ENCODE data around the gene HAUS2. TPM values are rescaled to one million over a fixed set of nuclear protein-coding genes. Genes with fewer than 3 reads are reported as not detected.

Gene HAUS2
- polyA plus RNA-seq, 1 donor from 2014 or later: 76.0 TPM

DNA sequence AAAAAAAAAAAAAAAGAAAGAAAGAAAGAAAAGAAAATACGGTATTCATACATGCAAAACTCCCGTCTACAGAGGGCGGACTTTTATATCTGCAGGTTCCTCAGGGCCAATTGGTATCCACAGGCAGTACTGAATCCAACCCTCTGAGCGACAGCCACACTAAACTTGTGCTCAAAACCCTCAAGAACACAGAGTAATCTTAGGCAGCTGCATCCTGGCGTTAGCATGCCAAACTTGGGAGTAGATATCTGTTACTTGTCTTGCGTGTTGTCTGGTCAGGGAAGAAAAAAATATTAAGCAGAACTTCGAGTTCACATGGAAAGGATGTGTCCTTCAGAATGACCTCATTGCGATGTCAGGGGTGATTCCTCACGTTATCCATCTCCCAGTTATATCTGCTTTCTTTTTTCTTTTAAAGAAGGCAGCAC, 40.4 kb upstream of the HAUS2 start:
- Histone ChIP-seq H3K36me3 (ENCODE audit: insufficient read depth, low read length) (no peaks in the 10 kb centered on the region), H3K27ac (ENCODE audit: low read length) (no peak overlapping the region), H3K4me3 (ENCODE audit: low read length) (no peak overlapping the region), H3K9me2 (ENCODE audit: insufficient read depth, low read length) (no peaks in the 10 kb centered on the region), H2AFZ (ENCODE audit: low read depth, low read length) (no peak overlapping the region), H3K4me2 (ENCODE audit: low read length) (no peak overlapping the region), H4K20me1 (ENCODE audit: insufficient read depth) (no peaks in the 10 kb centered on the region), H3K9me3 (ENCODE audit: low read length) (no peaks in the 10 kb centered on the region), H3F3A (ENCODE audit: insufficient read depth, low read length, poor library complexity, severe bottlenecking) (no peaks in the 10 kb centered on the region), H3K79me2 (replicated peaks; ENCODE audit: insufficient read depth, low read length) (no peaks in the 10 kb centered on the region), H3K27me3 (ENCODE audit: insufficient read depth, low read depth, low read length) (no peaks in the 10 kb centered on the region), H3K9ac (ENCODE audit: low read length) (no peak overlapping the region)
- TF ChIP-seq TAF1 (IDR thresholded peaks at IDR 0.05; ENCODE audit: low read depth) (no peak), SMC3 (conservative IDR thresholded peaks at IDR 0.05; ENCODE audit: poor library complexity) (no peak), POLR2AphosphoS5 (IDR thresholded peaks at IDR 0.05) (no peak), RAD21 (conservative IDR thresholded peaks at IDR 0.05) (no peak), EP300 (conservative IDR thresholded peaks at IDR 0.05; ENCODE audit: poor library complexity, severe bottlenecking) (no peak)
- TF ChIP-seq, protein P1, sequence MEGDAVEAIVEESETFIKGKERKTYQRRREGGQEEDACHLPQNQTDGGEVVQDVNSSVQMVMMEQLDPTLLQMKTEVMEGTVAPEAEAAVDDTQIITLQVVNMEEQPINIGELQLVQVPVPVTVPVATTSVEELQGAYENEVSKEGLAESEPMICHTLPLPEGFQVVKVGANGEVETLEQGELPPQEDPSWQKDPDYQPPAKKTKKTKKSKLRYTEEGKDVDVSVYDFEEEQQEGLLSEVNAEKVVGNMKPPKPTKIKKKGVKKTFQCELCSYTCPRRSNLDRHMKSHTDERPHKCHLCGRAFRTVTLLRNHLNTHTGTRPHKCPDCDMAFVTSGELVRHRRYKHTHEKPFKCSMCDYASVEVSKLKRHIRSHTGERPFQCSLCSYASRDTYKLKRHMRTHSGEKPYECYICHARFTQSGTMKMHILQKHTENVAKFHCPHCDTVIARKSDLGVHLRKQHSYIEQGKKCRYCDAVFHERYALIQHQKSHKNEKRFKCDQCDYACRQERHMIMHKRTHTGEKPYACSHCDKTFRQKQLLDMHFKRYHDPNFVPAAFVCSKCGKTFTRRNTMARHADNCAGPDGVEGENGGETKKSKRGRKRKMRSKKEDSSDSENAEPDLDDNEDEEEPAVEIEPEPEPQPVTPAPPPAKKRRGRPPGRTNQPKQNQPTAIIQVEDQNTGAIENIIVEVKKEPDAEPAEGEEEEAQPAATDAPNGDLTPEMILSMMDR (IDR thresholded peaks at IDR 0.05; ENCODE audit: poor library complexity, severe bottlenecking): no peak
- TF ChIP-seq, protein P2, sequence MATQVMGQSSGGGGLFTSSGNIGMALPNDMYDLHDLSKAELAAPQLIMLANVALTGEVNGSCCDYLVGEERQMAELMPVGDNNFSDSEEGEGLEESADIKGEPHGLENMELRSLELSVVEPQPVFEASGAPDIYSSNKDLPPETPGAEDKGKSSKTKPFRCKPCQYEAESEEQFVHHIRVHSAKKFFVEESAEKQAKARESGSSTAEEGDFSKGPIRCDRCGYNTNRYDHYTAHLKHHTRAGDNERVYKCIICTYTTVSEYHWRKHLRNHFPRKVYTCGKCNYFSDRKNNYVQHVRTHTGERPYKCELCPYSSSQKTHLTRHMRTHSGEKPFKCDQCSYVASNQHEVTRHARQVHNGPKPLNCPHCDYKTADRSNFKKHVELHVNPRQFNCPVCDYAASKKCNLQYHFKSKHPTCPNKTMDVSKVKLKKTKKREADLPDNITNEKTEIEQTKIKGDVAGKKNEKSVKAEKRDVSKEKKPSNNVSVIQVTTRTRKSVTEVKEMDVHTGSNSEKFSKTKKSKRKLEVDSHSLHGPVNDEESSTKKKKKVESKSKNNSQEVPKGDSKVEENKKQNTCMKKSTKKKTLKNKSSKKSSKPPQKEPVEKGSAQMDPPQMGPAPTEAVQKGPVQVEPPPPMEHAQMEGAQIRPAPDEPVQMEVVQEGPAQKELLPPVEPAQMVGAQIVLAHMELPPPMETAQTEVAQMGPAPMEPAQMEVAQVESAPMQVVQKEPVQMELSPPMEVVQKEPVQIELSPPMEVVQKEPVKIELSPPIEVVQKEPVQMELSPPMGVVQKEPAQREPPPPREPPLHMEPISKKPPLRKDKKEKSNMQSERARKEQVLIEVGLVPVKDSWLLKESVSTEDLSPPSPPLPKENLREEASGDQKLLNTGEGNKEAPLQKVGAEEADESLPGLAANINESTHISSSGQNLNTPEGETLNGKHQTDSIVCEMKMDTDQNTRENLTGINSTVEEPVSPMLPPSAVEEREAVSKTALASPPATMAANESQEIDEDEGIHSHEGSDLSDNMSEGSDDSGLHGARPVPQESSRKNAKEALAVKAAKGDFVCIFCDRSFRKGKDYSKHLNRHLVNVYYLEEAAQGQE (IDR thresholded peaks at IDR 0.05; ENCODE audit: borderline replicate concordance): no peak

DNA sequence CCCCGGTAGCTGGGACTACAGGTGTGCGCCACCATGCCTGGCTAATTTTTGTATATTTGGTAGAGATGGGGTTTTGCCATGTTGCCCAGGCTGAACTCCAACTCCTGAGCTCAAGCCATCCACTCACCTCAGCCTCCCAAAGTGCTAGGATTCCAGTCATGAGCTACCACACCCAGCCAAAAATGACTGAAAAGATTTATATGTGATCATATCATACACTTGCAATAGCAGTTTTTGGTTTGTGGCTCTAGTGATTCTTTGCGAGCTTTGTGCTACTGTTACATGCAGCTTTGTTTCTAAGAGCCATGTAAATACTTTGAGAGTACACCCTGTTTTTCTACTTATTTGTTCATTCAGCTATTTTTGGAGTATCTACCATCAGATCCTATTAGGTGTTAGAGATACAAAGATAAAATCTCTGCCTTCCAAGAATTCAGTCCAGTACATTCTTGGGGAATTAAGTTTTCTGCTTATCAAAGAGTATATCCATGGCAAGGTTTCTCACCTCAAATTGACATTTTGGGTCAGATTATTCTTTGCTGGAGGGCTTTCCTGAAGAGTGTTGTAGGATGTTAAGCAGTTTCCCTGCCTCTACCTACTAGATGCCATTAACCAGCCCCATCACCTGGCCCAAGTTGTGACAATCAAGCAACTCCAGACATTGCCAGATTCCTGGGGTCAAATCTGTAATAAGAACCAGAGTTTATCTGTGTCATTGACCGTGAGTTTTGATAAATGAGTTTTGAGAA, 38.2 kb upstream of the HAUS2 start:
- H3K36me3 ChIP-seq (ENCODE audit: insufficient read depth, low read length): no peaks in the 10 kb centered on the region
- H3K79me2 ChIP-seq (replicated peaks; ENCODE audit: insufficient read depth, low read length): no peaks in the 10 kb centered on the region
- H3K4me3 ChIP-seq (ENCODE audit: low read length): no peak overlapping the region
- no peak overlapping the region for H3K27ac ChIP-seq (ENCODE audit: low read length)
- no peak overlapping the region for H3K9ac ChIP-seq (ENCODE audit: low read length)
- H3K9me3 ChIP-seq (ENCODE audit: low read length): no peaks in the 10 kb centered on the region
- H3K27me3 ChIP-seq (ENCODE audit: insufficient read depth, low read depth, low read length): no peaks in the 10 kb centered on the region
- TF ChIP-seq EZH2 (IDR thresholded peaks at IDR 0.05; ENCODE audit: borderline replicate concordance, insufficient read depth, low read length, poor library complexity, severe bottlenecking): no peak
- TF ChIP-seq EP300 (conservative IDR thresholded peaks at IDR 0.05; ENCODE audit: poor library complexity, severe bottlenecking): no peak
- TF ChIP-seq RAD21 (conservative IDR thresholded peaks at IDR 0.05): no peak
- TF ChIP-seq TAF1 (IDR thresholded peaks at IDR 0.05; ENCODE audit: low read depth): no peak
- TF ChIP-seq SMC3 (conservative IDR thresholded peaks at IDR 0.05; ENCODE audit: poor library complexity): no peak
- TF ChIP-seq MXI1 (conservative IDR thresholded peaks at IDR 0.05; ENCODE audit: poor library complexity, severe bottlenecking): no peak
- no peak for TF ChIP-seq POLR2AphosphoS5 (IDR thresholded peaks at IDR 0.05)
- TF ChIP-seq, protein P1 (IDR thresholded peaks at IDR 0.05; ENCODE audit: poor library complexity, severe bottlenecking): no peak
- no peaks in the 10 kb centered on the region for H3F3A ChIP-seq (ENCODE audit: insufficient read depth, low read length, poor library complexity, severe bottlenecking)
- H2AFZ ChIP-seq (ENCODE audit: low read depth, low read length): no peak overlapping the region
- no peaks in the 10 kb centered on the region for H4K20me1 ChIP-seq (ENCODE audit: insufficient read depth)
- no peaks in the 10 kb centered on the region for H3K9me2 ChIP-seq (ENCODE audit: insufficient read depth, low read length)
- no peak overlapping the region for H3K4me2 ChIP-seq (ENCODE audit: low read length)

All from neural cell (in vitro differentiated cells).